Measurements from ENCODE around the gene SPAG6. TPM values are rescaled to one million over a fixed set of nuclear protein-coding genes. Genes with fewer than 3 reads are reported as not detected.

Gene SPAG6
- total RNA-seq, 1 experiment from 2014 or later = not detected

GRCh38 chr10:22321156-22321923 lies 24.0 kb upstream of the SPAG6 start:
- Mint-ChIP-seq H3K9me3 (ENCODE audit: low read depth, unreplicated experiment) (no peaks in the 10 kb centered on the region), H3K27me3 (ENCODE audit: unreplicated experiment) (peaks cover 36% of the 10 kb centered on the region), H3K36me3 (ENCODE audit: insufficient read depth, unreplicated experiment) (peaks cover 57% of the 10 kb centered on the region), H3K27ac (ENCODE audit: unreplicated experiment) (no peak overlapping the region), H3K4me3 (ENCODE audit: low read depth, unreplicated experiment) (peak overlapping the region; percentile 81), H3K4me1 (ENCODE audit: low read depth, unreplicated experiment) (peaks cover 21% of the 10 kb centered on the region)
- intact Hi-C loops (cut with micrococcal nuclease; ENCODE audit: unreplicated experiment) = loop anchor here (5.0 kb wide), 1 partner anchor 236 kb away; no protein-coding TSS in a partner anchor
- CTCF ChIA-PET = interaction anchor here (1.0 kb wide), 1 partner anchor 92 kb away, joined by 3 read pairs; no protein-coding TSS in a partner anchor
- peak; percentile 64 for DNase-seq
- TF ChIP-seq, protein P1, sequence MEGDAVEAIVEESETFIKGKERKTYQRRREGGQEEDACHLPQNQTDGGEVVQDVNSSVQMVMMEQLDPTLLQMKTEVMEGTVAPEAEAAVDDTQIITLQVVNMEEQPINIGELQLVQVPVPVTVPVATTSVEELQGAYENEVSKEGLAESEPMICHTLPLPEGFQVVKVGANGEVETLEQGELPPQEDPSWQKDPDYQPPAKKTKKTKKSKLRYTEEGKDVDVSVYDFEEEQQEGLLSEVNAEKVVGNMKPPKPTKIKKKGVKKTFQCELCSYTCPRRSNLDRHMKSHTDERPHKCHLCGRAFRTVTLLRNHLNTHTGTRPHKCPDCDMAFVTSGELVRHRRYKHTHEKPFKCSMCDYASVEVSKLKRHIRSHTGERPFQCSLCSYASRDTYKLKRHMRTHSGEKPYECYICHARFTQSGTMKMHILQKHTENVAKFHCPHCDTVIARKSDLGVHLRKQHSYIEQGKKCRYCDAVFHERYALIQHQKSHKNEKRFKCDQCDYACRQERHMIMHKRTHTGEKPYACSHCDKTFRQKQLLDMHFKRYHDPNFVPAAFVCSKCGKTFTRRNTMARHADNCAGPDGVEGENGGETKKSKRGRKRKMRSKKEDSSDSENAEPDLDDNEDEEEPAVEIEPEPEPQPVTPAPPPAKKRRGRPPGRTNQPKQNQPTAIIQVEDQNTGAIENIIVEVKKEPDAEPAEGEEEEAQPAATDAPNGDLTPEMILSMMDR (IDR thresholded peaks at IDR 0.05; ENCODE audit: unreplicated experiment) = no peak
- BruUV-seq (replicated peaks) = no TSS peak

DNA sequence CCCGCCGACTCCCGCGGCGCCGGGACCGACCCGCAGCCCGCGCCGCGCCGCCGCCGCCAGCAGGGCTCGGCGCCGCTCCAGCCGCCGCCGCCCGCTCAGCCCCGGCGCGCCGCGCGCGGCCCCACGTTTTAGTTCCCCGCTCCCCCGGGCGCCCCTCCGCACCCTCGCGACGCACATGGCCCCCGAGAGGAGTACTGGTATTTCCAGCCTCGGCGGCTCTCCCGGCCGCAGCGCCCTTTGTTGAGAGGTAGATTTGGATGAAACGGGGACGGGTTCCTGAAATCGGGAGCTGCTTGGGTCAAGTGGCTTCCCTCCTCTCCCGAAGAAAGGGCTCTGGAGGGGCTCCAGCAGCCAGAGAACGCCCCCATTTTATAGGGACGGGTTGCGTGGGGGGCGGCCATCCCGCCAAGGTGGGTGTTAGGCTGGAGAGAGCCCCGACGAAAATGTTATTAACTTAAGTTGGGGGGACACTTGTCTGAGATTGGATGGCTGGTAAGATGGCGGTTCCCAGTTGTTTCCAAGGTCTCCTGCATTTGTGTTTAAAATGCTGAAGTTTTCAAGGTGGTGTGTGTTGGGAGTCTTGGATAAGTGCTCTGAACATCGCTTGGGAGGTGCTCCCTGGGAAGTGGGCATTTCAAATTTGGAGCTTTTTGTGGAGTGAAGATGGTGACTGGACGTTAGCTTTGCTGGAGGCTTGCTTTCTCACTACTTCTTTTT lies 23.2 kb upstream of the SPAG6 start:
- BruUV-seq (replicated peaks) = no TSS peak
- no peaks in the 10 kb centered on the region for H3K9me3 Mint-ChIP-seq (ENCODE audit: low read depth, unreplicated experiment)
- H3K4me3 Mint-ChIP-seq (ENCODE audit: low read depth, unreplicated experiment) = peak overlapping the region; percentile 81
- H3K27me3 Mint-ChIP-seq (ENCODE audit: unreplicated experiment) = peaks cover 36% of the 10 kb centered on the region
- H3K4me1 Mint-ChIP-seq (ENCODE audit: low read depth, unreplicated experiment) = peaks cover 24% of the 10 kb centered on the region
- CTCF ChIA-PET = interaction anchor here (1.0 kb wide), 1 partner anchor 93 kb away, joined by 3 read pairs; no protein-coding TSS in a partner anchor
- DNase-seq = peak; percentile 6
- H3K36me3 Mint-ChIP-seq (ENCODE audit: insufficient read depth, unreplicated experiment) = peaks cover 50% of the 10 kb centered on the region
- TF ChIP-seq, protein P1 (IDR thresholded peaks at IDR 0.05; ENCODE audit: unreplicated experiment) = no peak
- H3K27ac Mint-ChIP-seq (ENCODE audit: unreplicated experiment) = peak overlapping the region; percentile 79
- intact Hi-C loops (cut with micrococcal nuclease; ENCODE audit: unreplicated experiment) = loop anchor here (5.0 kb wide), 1 partner anchor 235 kb away; no protein-coding TSS in a partner anchor

GRCh38 chr10:22322641-22323160 lies 22.6 kb upstream of the SPAG6 start:
- intact Hi-C loops (cut with micrococcal nuclease; ENCODE audit: unreplicated experiment) = loop anchor here (5.0 kb wide), 1 partner anchor 235 kb away; no protein-coding TSS in a partner anchor
- CTCF ChIA-PET = interaction anchor here (1.0 kb wide), 1 partner anchor 94 kb away, joined by 3 read pairs; no protein-coding TSS in a partner anchor
- BruUV-seq (replicated peaks) = TSS peak; percentile 3

More at GRCh38 chr10:22322641-22323160, 22.6 kb upstream of the SPAG6 start:
- H3K36me3 Mint-ChIP-seq (ENCODE audit: insufficient read depth, unreplicated experiment) = peaks cover 49% of the 10 kb centered on the region
- H3K4me1 Mint-ChIP-seq (ENCODE audit: low read depth, unreplicated experiment) = peaks cover 24% of the 10 kb centered on the region
- peaks cover 36% of the 10 kb centered on the region for H3K27me3 Mint-ChIP-seq (ENCODE audit: unreplicated experiment)
- no peaks in the 10 kb centered on the region for H3K9me3 Mint-ChIP-seq (ENCODE audit: low read depth, unreplicated experiment)
- peak overlapping the region; percentile 79 for H3K27ac Mint-ChIP-seq (ENCODE audit: unreplicated experiment)
- TF ChIP-seq, protein P1 (IDR thresholded peaks at IDR 0.05; ENCODE audit: unreplicated experiment) = no peak
- no peak for DNase-seq
- H3K4me3 Mint-ChIP-seq (ENCODE audit: low read depth, unreplicated experiment) = peak overlapping the region; percentile 81

All from Calu3 (cell line).